ENCODE results near the gene KANTR. TPM values are rescaled to one million over a fixed set of nuclear protein-coding genes. Genes with fewer than 3 reads are reported as not detected.
"Not testable (repeated sequence)": the region's sequence is repeated elsewhere in the genome, so short reads cannot be mapped to it uniquely, and the experiment has no call there.

KANTR gene
- total RNA-seq, 1 experiment from 2014 or later = 13.2 TPM

DNA sequence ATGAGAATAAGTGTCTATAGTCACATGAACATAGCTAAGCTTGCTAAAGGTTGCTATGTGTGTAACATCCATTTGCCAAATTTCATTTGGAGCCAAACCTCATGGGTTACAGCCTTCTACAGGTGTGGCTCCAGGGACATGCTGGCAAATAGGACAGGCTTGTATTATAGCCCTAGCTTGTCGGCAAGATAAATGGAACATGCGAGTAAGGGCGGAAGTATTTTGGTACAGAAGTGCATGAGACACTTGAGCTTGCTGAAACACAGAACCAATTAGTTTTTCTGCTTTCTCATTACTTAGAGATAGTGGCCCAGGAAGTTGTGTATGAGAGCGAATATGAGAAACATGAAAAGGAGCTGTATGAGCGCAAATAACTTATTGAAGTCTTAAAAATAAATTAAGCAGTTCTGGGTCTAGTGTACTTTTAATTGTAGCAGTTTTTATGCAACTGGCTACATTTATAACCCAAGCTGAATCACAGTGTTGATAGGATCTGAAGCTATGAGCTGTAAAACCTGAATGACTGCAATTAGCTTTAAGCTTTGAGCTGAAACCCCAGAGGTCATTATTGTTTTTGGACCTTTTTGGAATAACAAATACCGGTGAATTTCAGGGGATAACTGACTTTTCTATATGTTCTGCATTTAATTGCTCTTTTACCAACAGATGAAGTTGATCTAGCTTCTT, 66.5 kb downstream of the KANTR start:
- intact Hi-C loops (cut with micrococcal nuclease; ENCODE audit: unreplicated experiment) = no loop called here
- no peaks in the 10 kb centered on the region for H3K36me3 ChIP-seq (ENCODE audit: control insufficient read depth, insufficient read depth, low read length)
- CTCF ChIA-PET = no interaction called here
- DNase-seq = no peak
- POLR2A ChIA-PET = no interaction called here
- Mint-ChIP-seq H3K4me1 (ENCODE audit: low read depth, unreplicated experiment) (no peaks in the 10 kb centered on the region), H3K9me3 (ENCODE audit: unreplicated experiment) (no peaks in the 10 kb centered on the region), H3K36me3 (ENCODE audit: insufficient read depth, unreplicated experiment) (no peaks in the 10 kb centered on the region), H3K27ac (ENCODE audit: unreplicated experiment) (no peak overlapping the region), H3K4me3 (ENCODE audit: unreplicated experiment) (no peak overlapping the region), H3K27me3 (ENCODE audit: insufficient read depth, unreplicated experiment) (no peaks in the 10 kb centered on the region)
- no peak for TF ChIP-seq CTCF (IDR thresholded peaks at IDR 0.05; ENCODE audit: insufficient read depth in 1 of 2, low read depth in 1 of 2, low read length in 1 of 2, severe bottlenecking in 1 of 2, unreplicated experiment in 1 of 2)
- no peaks in the 10 kb centered on the region for H3K9me3 ChIP-seq
- no peaks in the 10 kb centered on the region for H3K4me1 ChIP-seq
- H3K4me3 ChIP-seq (ENCODE audit: low read depth, low read length) = no peak overlapping the region
- H3K27me3 ChIP-seq (replicated peaks; ENCODE audit: control insufficient read depth, insufficient read depth, low read length) = no peaks in the 10 kb centered on the region
- no TSS peak for BruUV-seq (replicated peaks)

DNA sequence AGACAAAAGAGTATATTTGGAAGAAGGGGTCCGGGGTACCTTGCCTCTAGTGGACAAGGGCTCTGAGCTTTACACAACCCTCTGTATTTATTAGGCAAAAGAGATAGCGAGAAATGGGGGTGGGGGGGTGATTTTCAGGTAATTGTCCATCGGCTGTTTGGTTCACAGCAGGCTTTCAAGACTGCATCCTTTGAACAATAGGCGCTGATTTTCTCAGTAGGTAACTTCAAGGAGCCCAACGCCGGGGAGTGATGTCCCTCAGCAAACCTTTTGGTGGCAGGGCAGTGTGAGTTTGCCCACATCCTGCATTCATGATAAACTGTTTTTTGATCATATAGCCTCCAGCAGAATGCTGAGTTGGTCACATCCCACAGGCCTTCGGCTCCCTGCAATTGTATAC, 69.5 kb downstream of the KANTR start:
- no peaks in the 10 kb centered on the region for H3K9me3 Mint-ChIP-seq (ENCODE audit: unreplicated experiment)
- H3K4me3 Mint-ChIP-seq (ENCODE audit: unreplicated experiment) = no peak overlapping the region
- no peaks in the 10 kb centered on the region for H3K36me3 Mint-ChIP-seq (ENCODE audit: insufficient read depth, unreplicated experiment)
- DNase-seq = no peak
- ChIA-PET POLR2A (no interaction called here), CTCF (no interaction called here)
- no peaks in the 10 kb centered on the region for H3K27me3 ChIP-seq (replicated peaks; ENCODE audit: control insufficient read depth, insufficient read depth, low read length)
- H3K27me3 Mint-ChIP-seq (ENCODE audit: insufficient read depth, unreplicated experiment) = no peaks in the 10 kb centered on the region
- BruUV-seq (replicated peaks) = no TSS peak
- TF ChIP-seq CTCF (IDR thresholded peaks at IDR 0.05; ENCODE audit: insufficient read depth in 1 of 2, low read depth in 1 of 2, low read length in 1 of 2, severe bottlenecking in 1 of 2, unreplicated experiment in 1 of 2) = no peak
- no peak overlapping the region for H3K27ac Mint-ChIP-seq (ENCODE audit: unreplicated experiment)
- intact Hi-C loops (cut with micrococcal nuclease; ENCODE audit: unreplicated experiment) = no loop called here
- H3K36me3 ChIP-seq (ENCODE audit: control insufficient read depth, insufficient read depth, low read length) = no peaks in the 10 kb centered on the region
- no peaks in the 10 kb centered on the region for H3K9me3 ChIP-seq
- no peaks in the 10 kb centered on the region for H3K4me1 ChIP-seq
- no peak overlapping the region for H3K4me3 ChIP-seq (ENCODE audit: low read depth, low read length)
- H3K4me1 Mint-ChIP-seq (ENCODE audit: low read depth, unreplicated experiment) = no peaks in the 10 kb centered on the region

DNA sequence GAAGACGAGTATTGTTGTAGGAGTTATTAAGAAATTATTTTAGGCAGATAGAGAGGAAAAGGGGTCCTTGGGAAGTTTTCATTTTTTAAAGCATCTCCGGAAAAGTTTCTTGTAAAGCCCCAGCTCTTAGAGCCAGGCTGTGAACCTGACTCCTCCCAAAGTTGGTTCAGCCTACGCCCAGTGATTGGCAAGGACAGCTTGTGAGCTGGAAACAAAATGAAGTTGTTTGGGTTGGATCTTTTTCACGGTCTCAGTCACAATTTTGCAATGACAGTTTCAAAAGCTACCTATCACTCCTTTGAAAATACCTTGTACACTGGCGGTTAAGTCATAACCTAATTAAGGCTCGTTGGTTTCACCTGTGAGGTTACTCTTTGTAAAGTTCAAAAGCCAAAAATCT, 70.6 kb downstream of the KANTR start:
- CTCF ChIA-PET, POLR2A ChIA-PET: not testable (repeated sequence)

GRCh38 chrX:53166103-53166502, 72.2 kb downstream of the KANTR start:
- TF ChIP-seq CTCF (IDR thresholded peaks at IDR 0.05; ENCODE audit: insufficient read depth in 1 of 2, low read depth in 1 of 2, low read length in 1 of 2, severe bottlenecking in 1 of 2, unreplicated experiment in 1 of 2) = no peak
- DNase-seq = no peak
- H3K9me3 Mint-ChIP-seq (ENCODE audit: unreplicated experiment) = no peaks in the 10 kb centered on the region
- no peak overlapping the region for H3K4me3 ChIP-seq (ENCODE audit: low read depth, low read length)
- BruUV-seq (replicated peaks) = no TSS peak
- H3K36me3 ChIP-seq (ENCODE audit: control insufficient read depth, insufficient read depth, low read length) = no peaks in the 10 kb centered on the region
- no peaks in the 10 kb centered on the region for H3K36me3 Mint-ChIP-seq (ENCODE audit: insufficient read depth, unreplicated experiment)
- H3K27me3 Mint-ChIP-seq (ENCODE audit: insufficient read depth, unreplicated experiment) = no peaks in the 10 kb centered on the region
- no peaks in the 10 kb centered on the region for H3K9me3 ChIP-seq
- no peak overlapping the region for H3K4me3 Mint-ChIP-seq (ENCODE audit: unreplicated experiment)
- no peaks in the 10 kb centered on the region for H3K4me1 Mint-ChIP-seq (ENCODE audit: low read depth, unreplicated experiment)
- ChIA-PET CTCF (no interaction called here), POLR2A (no interaction called here)
- intact Hi-C loops (cut with micrococcal nuclease; ENCODE audit: unreplicated experiment) = no loop called here
- H3K27me3 ChIP-seq (replicated peaks; ENCODE audit: control insufficient read depth, insufficient read depth, low read length) = no peaks in the 10 kb centered on the region
- no peaks in the 10 kb centered on the region for H3K4me1 ChIP-seq
- H3K27ac Mint-ChIP-seq (ENCODE audit: unreplicated experiment) = no peak overlapping the region

More for the DNA sequence above, 70.6 kb downstream of the KANTR start:
- H3K9me3 Mint-ChIP-seq (ENCODE audit: unreplicated experiment); H3K27me3 ChIP-seq (replicated peaks; ENCODE audit: control insufficient read depth, insufficient read depth, low read length); BruUV-seq (replicated peaks); intact Hi-C loops (cut with micrococcal nuclease; ENCODE audit: unreplicated experiment); H3K4me1 Mint-ChIP-seq (ENCODE audit: low read depth, unreplicated experiment); H3K4me3 ChIP-seq (ENCODE audit: low read depth, low read length); H3K27ac Mint-ChIP-seq (ENCODE audit: unreplicated experiment); H3K27me3 Mint-ChIP-seq (ENCODE audit: insufficient read depth, unreplicated experiment); H3K4me3 Mint-ChIP-seq (ENCODE audit: unreplicated experiment); DNase-seq; H3K4me1 ChIP-seq; H3K36me3 Mint-ChIP-seq (ENCODE audit: insufficient read depth, unreplicated experiment); H3K9me3 ChIP-seq; H3K36me3 ChIP-seq (ENCODE audit: control insufficient read depth, insufficient read depth, low read length): not testable (repeated sequence)

Data from Caco-2 (cell line).